Activated CD4-positive, alpha-beta memory T cell treated with anti-CD3 and anti-CD28 coated beads, Interleukin-2, amount 10 ng/mL, durations not matched to agents 7 days and 5 days (primary cell): ENCODE measurements around the gene PDLIM5. TPM values are rescaled to one million over a fixed set of nuclear protein-coding genes. Genes with fewer than 3 reads are reported as not detected.

Experiments used
- CTCF ChIA-PET: fragments of 350-600 bp; sonication (Branson Sonifier 250); formaldehyde crosslinking; loops from one replicate; lab custom pipeline; 2021; ENCODE audit warnings: antibody characterized with exemption, inconsistent platforms; lab: Charles Lee
- POLR2A ChIA-PET: fragments of 350-600 bp; sonication (Branson Sonifier 250); formaldehyde crosslinking; loops from one replicate; lab custom pipeline; 2021; ENCODE audit warnings: antibody characterized with exemption; lab: Charles Lee
- DNase-seq: peaks from one replicate; pipeline ENCODE4 v3.0.0-alpha.2; 2020
- H3K27ac Mint-ChIP-seq: one replicate; pipeline ENCODE4 v1.8.0; 2021; ENCODE audit warnings: mild to moderate bottlenecking, mixed read lengths
- H3K27me3 Mint-ChIP-seq: one replicate; pipeline ENCODE4 v1.8.0; 2021; ENCODE audit warnings: mixed read lengths
- H3K36me3 Mint-ChIP-seq: one replicate; pipeline ENCODE4 v1.8.0; 2021; ENCODE audit warnings: low read depth, mixed read lengths
- H3K4me1 Mint-ChIP-seq: one replicate; pipeline ENCODE4 v1.8.0; 2021; ENCODE audit warnings: mixed read lengths
- H3K4me3 Mint-ChIP-seq: one replicate; pipeline ENCODE4 v1.8.0; 2021; ENCODE audit warnings: mild to moderate bottlenecking, mixed read lengths
- H3K9me3 Mint-ChIP-seq: one replicate; pipeline ENCODE4 v1.8.0; 2021; ENCODE audit warnings: mixed read lengths
- total RNA-seq, 2 experiments: library from RNA; stranded (reverse); gene quantifications; one replicate each; pipeline ENCODE4 v1.2.3, GENCODE V29; 2021

Gene PDLIM5
- total RNA-seq, 2 experiments from 2014 or later, result 24.0 to 24.9 TPM

DNA sequence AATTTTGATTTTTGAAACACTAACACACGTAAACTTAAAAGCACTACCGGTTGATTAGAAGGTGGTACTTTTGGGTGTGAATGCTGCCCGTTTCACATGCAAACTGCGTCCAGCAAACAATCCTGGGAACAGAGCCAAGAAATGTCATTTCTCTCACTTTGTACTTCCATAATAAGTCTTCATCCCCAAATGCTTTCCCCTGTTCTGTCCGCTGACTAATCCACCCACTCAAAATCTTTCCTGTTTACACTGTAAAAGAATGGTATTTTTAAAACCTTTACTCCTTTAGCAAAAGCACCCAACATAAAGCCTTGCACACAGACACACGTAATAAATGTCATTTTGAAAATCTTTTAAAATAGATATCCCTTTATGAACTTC lies 39.1 kb upstream of the PDLIM5 start:
- no peak overlapping the region for H3K4me3 Mint-ChIP-seq
- no peaks in the 10 kb centered on the region for H3K4me1 Mint-ChIP-seq
- no peaks in the 10 kb centered on the region for H3K36me3 Mint-ChIP-seq
- H3K27me3 Mint-ChIP-seq, result peaks cover 14% of the 10 kb centered on the region
- CTCF ChIA-PET, result no interaction called here
- no peak overlapping the region for H3K27ac Mint-ChIP-seq
- DNase-seq, result no peak
- POLR2A ChIA-PET, result no interaction called here
- no peaks in the 10 kb centered on the region for H3K9me3 Mint-ChIP-seq

DNA sequence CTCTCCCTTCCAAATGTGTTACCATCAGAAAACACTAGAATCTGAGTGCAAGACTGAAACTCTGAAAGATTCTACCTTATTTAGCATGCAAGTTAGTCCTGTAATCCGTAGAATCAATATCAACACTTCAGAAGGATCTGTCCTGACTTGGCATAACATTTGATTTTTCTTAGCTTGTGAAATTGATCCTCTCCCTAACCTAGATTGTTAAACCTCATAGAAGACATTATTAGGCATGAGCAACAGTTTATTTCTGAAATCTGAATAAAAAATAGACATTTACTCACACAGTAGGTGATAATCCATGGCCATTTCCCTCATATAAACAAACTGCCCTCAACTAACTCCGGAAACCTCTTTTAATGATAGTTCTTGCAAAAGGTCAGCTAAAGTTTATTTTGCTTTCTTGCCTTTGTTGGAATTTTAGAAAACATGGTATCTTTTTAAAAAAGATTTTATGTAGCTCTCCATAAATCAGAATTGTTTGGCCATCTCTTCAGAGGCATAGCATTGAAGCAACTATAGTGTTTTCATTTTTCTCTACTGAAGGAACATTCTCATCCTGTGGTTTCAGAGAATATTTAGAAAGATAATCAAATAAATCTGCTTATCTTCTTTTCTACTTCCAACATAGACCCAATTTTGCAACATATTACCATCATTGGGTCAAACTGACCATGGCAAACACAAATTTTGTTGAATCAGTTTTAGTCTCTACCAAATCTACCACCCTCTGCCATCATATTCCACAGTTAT lies 38.5 kb upstream of the PDLIM5 start:
- POLR2A ChIA-PET, result interaction anchor here (1.8 kb wide), 1 partner anchor 39 kb away, joined by 4 read pairs; no protein-coding TSS in a partner anchor
- Mint-ChIP-seq H3K4me1 (no peaks in the 10 kb centered on the region), H3K9me3 (no peaks in the 10 kb centered on the region), H3K27ac (no peak overlapping the region), H3K27me3 (peaks cover 14% of the 10 kb centered on the region), H3K36me3 (no peaks in the 10 kb centered on the region), H3K4me3 (no peak overlapping the region)
- DNase-seq, result no peak
- CTCF ChIA-PET, result no interaction called here

DNA sequence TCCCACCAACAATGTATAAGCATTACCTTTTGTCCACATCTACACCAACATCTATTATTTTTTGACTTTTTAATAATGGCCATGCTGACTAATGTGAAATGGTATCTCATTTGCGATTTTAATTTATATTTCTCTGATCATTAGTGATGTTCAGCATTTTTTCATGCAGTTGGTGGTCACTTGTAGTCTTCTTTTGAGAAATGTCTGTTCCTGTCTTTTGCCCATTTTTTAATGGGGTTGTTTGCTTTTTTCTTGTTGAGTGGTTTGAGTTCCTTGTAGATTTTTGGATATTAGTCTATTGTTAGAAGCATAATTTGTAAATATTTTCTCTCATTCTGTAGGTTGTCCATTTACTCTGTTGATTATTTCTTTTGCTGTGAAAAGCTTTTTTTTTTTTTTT lies 36.8 kb upstream of the PDLIM5 start:
- DNase-seq, result no peak
- POLR2A ChIA-PET, result interaction anchor here (1.8 kb wide), 1 partner anchor 37 kb away, joined by 4 read pairs; no protein-coding TSS in a partner anchor
- Mint-ChIP-seq H3K4me3 (no peak overlapping the region), H3K9me3 (no peaks in the 10 kb centered on the region), H3K36me3 (no peaks in the 10 kb centered on the region), H3K27ac (no peak overlapping the region), H3K27me3 (peaks cover 12% of the 10 kb centered on the region), H3K4me1 (no peaks in the 10 kb centered on the region)
- CTCF ChIA-PET, result no interaction called here

DNA sequence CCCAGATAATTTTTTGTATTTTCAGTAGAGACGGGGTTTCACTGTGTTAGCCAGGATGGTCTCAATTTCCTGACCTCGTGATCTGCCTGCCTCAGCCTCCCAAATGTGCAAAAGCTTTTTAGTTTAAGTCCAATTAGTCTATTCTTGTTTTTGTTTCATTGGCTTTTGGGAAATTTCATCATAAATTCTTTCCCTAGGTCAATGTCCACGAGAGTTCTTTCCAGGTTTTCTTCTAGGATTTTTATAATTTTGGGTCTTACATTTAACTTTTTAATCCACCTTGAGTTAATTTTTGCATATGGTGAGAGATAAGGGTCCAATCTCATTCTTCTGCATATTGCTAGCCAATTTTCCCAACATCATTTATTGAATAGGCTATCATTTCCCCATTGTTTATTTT lies 36.3 kb upstream of the PDLIM5 start:
- H3K4me1 Mint-ChIP-seq, result no peaks in the 10 kb centered on the region
- DNase-seq, result no peak
- no peak overlapping the region for H3K27ac Mint-ChIP-seq
- POLR2A ChIA-PET, result interaction anchor here (0.6 kb wide), 1 partner anchor 165 kb away, joined by 4 read pairs; no protein-coding TSS in a partner anchor
- H3K4me3 Mint-ChIP-seq, result no peak overlapping the region
- H3K36me3 Mint-ChIP-seq, result no peaks in the 10 kb centered on the region
- H3K9me3 Mint-ChIP-seq, result no peaks in the 10 kb centered on the region
- peaks cover 12% of the 10 kb centered on the region for H3K27me3 Mint-ChIP-seq
- CTCF ChIA-PET, result interaction anchor here (0.9 kb wide), 1 partner anchor 8 kb away, joined by 3 read pairs; no protein-coding TSS in a partner anchor

DNA sequence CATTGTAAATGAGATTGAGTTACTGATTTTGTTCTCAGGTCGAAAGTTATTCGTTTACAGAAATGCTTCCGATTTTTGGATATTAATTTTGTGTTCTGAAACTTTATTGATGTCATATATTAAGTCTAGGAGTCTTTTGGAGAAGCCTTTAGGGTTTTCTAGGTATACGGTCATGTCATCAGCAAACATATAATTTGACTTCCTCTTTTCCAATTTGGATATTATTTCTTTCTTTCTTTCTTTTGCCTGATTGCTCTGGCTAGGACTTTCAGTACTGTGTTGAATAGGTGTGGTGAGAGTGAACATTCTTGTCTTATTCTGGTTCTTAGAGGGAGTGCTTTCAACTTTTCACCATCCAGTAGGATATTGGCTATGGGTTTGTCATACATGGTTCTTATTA lies 35.4 kb upstream of the PDLIM5 start:
- H3K27ac Mint-ChIP-seq, result no peak overlapping the region
- no peaks in the 10 kb centered on the region for H3K9me3 Mint-ChIP-seq
- H3K4me1 Mint-ChIP-seq, result no peaks in the 10 kb centered on the region
- ChIA-PET POLR2A (no interaction called here), CTCF (interaction anchor here (0.9 kb wide), 1 partner anchor 9 kb away, joined by 3 read pairs; no protein-coding TSS in a partner anchor)
- DNase-seq, result no peak
- peaks cover 12% of the 10 kb centered on the region for H3K27me3 Mint-ChIP-seq
- no peak overlapping the region for H3K4me3 Mint-ChIP-seq
- H3K36me3 Mint-ChIP-seq, result no peaks in the 10 kb centered on the region

DNA sequence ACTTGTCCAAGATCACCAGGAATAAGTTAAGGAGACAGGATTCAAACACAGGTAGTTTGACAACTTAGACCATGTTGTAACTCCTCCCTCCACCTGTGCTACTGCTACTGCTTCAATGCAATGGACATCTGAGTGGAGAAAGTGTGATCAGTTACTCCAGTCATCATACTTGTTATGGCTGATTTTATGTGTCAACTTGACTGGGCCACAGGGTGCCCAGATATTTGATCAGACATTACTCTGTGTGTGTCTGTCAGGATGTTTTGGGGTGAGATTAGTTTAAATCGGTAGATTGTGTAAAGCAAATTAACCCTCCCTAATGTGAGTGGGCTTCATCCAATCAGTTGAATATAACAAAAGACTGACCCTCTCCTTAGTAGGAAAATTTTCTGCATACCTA lies 34.8 kb upstream of the PDLIM5 start:
- peaks cover 12% of the 10 kb centered on the region for H3K27me3 Mint-ChIP-seq
- no peaks in the 10 kb centered on the region for H3K4me1 Mint-ChIP-seq
- CTCF ChIA-PET, result no interaction called here
- H3K9me3 Mint-ChIP-seq, result no peaks in the 10 kb centered on the region
- POLR2A ChIA-PET, result no interaction called here
- no peaks in the 10 kb centered on the region for H3K36me3 Mint-ChIP-seq
- H3K27ac Mint-ChIP-seq, result no peak overlapping the region
- no peak for DNase-seq
- no peak overlapping the region for H3K4me3 Mint-ChIP-seq

DNA sequence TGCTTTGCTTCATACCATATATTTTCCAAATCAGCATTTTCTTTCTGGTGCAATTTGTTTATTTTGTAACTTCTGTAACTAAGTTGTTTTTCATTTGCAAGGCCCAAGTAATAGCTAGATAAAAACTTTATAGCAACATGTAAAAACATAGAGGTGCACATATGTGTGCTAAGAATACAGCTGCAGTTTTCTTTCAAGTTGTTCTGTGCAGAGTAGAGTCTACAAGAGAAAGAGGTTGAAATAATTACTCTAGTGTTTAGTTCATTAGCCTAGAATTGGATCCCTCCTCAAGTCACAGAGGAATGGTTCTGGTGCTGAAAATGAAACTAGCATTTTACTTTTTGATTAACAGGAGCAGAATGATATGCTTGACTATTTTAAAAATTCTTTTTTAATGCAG lies 32.2 kb upstream of the PDLIM5 start:
- Mint-ChIP-seq H3K9me3 (no peaks in the 10 kb centered on the region), H3K27ac (no peak overlapping the region), H3K27me3 (peaks cover 21% of the 10 kb centered on the region), H3K4me1 (no peaks in the 10 kb centered on the region), H3K36me3 (no peaks in the 10 kb centered on the region), H3K4me3 (no peak overlapping the region)
- POLR2A ChIA-PET, result no interaction called here
- CTCF ChIA-PET, result no interaction called here
- DNase-seq, result no peak

DNA sequence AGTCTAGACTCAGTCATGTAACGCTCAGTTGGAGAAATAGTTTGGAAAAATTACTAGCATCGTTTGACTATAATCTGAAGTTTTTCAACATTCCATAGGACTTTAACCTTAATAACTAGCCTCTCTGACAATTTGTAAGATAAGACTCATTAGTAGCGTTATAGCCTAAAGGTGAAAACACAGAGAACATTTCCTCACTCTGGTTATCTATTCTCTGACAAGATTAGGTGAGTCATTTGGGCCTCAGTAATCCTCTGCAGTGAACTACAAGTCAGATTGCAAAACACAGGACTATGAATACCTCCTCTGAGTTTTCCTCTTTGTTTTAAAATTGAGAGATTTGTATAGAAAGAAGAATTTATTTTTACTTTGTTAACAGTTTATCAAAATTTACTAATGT lies 31.8 kb upstream of the PDLIM5 start:
- ChIA-PET POLR2A (no interaction called here), CTCF (no interaction called here)
- peaks cover 21% of the 10 kb centered on the region for H3K27me3 Mint-ChIP-seq

DNA sequence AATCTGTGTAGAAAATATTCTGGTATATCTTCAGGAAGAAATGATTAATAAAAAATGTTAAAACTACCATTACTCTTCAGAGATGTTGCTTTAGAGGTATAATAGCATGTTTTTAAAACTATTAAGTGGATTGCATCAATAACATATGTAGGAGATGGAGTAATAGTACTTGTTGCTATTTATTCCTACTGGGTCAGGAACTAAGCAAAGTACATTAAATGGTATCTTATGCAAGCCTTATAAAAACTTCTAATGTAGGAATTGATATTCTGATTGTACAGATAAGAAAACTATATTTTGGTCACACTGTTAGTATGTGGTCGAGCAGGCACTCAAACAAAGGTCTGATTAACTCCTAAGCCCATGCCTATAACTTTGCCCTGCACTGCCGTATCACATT lies 31.4 kb upstream of the PDLIM5 start:
- no peaks in the 10 kb centered on the region for H3K4me1 Mint-ChIP-seq
- no peak overlapping the region for H3K27ac Mint-ChIP-seq
- peaks cover under 1% of the 10 kb centered on the region for H3K9me3 Mint-ChIP-seq
- ChIA-PET CTCF (no interaction called here), POLR2A (no interaction called here)
- DNase-seq, result no peak
- H3K27me3 Mint-ChIP-seq, result peaks cover 21% of the 10 kb centered on the region
- no peak overlapping the region for H3K4me3 Mint-ChIP-seq
- no peaks in the 10 kb centered on the region for H3K36me3 Mint-ChIP-seq

More for the DNA sequence above, 31.8 kb upstream of the PDLIM5 start:
- Mint-ChIP-seq H3K4me3 (no peak overlapping the region), H3K36me3 (no peaks in the 10 kb centered on the region), H3K4me1 (no peaks in the 10 kb centered on the region), H3K9me3 (no peaks in the 10 kb centered on the region), H3K27ac (no peak overlapping the region)
- DNase-seq, result no peak

DNA sequence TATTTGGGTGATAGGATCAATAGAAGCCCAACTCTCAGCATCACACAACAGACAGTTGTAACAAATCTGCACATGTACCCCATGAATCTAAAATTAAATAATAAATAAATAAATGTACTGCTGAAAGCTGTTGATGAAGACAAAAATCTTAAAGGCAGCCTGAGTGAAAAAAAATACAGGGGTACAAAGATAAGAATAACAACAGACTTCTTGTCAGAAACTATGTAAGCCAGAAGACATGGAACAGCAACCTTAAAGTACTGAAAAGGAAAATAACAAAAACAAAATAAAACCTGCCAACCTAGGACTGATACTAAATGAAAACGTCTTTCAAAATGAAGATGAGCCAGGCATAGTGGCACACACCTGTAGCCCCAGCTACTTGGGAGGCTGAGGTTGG lies 25.0 kb upstream of the PDLIM5 start:
- POLR2A ChIA-PET, result no interaction called here
- peaks cover 19% of the 10 kb centered on the region for H3K27me3 Mint-ChIP-seq
- H3K4me3 Mint-ChIP-seq, result no peak overlapping the region
- H3K4me1 Mint-ChIP-seq, result no peaks in the 10 kb centered on the region
- DNase-seq, result no peak
- H3K27ac Mint-ChIP-seq, result no peak overlapping the region
- CTCF ChIA-PET, result no interaction called here
- H3K9me3 Mint-ChIP-seq, result peaks cover 10% of the 10 kb centered on the region
- no peaks in the 10 kb centered on the region for H3K36me3 Mint-ChIP-seq

DNA sequence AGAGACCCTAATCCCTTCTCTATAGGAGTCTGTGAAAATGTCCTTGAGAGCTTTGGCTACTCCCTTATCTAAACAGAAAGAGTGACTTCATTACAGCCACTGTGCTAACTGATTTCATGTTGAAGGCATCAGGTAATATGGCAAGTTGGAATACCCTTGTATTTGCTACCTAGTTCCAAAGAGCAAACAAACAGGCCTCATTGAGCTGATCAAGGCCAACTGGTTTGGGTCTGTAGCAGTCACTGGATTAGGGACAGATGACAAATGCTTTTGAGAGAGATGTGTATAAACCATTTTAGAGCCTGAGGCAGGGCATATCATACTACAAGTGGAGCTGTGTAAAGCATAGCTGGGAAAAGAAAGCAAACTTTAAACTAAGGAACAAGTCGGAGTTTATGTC lies 22.9 kb upstream of the PDLIM5 start:
- CTCF ChIA-PET, result interaction anchor here (1.2 kb wide), 1 partner anchor 24 kb away, joined by 3 read pairs; no protein-coding TSS in a partner anchor
- POLR2A ChIA-PET, result no interaction called here
- Mint-ChIP-seq H3K4me1 (no peaks in the 10 kb centered on the region), H3K27ac (no peak overlapping the region), H3K4me3 (no peak overlapping the region), H3K9me3 (peaks cover 10% of the 10 kb centered on the region), H3K27me3 (peaks cover 7% of the 10 kb centered on the region), H3K36me3 (no peaks in the 10 kb centered on the region)
- no peak for DNase-seq

DNA sequence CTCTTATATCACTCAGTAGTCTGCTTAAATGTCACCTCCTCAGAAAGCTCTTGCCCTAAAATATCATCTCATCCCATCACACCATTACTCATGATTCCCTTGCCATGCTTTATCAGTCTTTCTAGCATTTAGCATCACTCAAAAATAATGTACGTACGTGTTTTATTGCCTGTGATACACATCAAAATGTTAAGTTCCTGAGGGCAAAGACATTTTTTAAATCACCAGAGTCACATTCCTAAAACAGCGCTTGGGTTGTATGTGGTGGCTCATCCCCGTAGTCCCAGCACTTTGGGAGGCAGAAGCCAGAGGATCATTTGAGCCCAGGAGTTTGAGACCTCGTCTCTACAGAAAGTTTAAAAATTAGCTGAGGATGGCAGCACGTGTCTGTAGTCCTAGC lies 21.3 kb upstream of the PDLIM5 start:
- CTCF ChIA-PET, result interaction anchor here (0.7 to 1.1 kb wide), 2 partner anchors 24 to 154 kb away, joined by 3 read pairs; no protein-coding TSS in a partner anchor

DNA sequence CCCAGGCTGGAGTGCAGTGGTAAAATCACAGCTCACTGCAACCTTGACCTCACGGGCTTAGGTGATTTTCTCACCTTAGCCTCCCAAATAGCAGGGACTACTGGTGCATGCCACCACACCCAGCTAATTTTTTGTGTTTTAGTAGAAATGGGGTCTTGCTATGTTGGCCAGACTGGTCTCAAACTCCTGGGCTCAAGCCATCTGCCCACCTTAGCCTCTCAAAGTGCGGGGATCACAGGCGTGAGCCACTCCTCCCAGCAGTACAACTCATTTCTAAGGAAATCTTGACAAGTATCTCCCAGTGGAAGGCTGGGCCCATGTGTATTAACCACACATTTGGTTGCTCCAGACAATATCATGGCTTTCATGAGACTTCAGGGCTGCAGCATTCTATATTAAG lies 20.4 kb upstream of the PDLIM5 start:
- Mint-ChIP-seq H3K36me3 (no peaks in the 10 kb centered on the region), H3K27ac (no peak overlapping the region), H3K4me1 (no peaks in the 10 kb centered on the region), H3K9me3 (peaks cover 7% of the 10 kb centered on the region), H3K4me3 (no peak overlapping the region), H3K27me3 (peaks cover 7% of the 10 kb centered on the region)
- POLR2A ChIA-PET, result no interaction called here
- DNase-seq, result no peak
- CTCF ChIA-PET, result no interaction called here

More for the DNA sequence above, 21.3 kb upstream of the PDLIM5 start:
- Mint-ChIP-seq H3K9me3 (peaks cover 8% of the 10 kb centered on the region), H3K4me3 (no peak overlapping the region), H3K27me3 (peaks cover 7% of the 10 kb centered on the region), H3K4me1 (no peaks in the 10 kb centered on the region), H3K27ac (no peak overlapping the region), H3K36me3 (no peaks in the 10 kb centered on the region)
- no peak for DNase-seq
- POLR2A ChIA-PET, result no interaction called here

DNA sequence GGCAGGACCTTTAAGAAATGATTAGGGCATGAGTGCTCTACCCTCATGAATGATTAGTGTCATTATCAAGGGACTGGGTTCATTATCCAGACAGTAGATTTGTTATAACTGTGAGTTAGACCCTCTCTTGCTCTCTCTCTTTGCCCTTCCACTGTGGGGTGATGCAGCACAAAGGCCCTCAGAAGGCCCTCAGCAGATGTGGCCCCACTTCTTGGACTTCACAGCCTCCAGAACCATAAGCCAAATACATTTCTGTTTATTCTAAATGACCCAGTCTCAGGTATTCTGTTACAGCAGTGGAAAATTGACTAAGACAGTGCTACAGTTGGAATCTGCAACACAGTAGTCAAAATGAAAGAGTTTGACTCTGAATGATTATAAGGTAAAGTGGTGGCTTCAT lies 17.2 kb upstream of the PDLIM5 start:
- H3K4me1 Mint-ChIP-seq, result no peaks in the 10 kb centered on the region
- peaks cover 7% of the 10 kb centered on the region for H3K27me3 Mint-ChIP-seq
- no peaks in the 10 kb centered on the region for H3K9me3 Mint-ChIP-seq
- no peak overlapping the region for H3K4me3 Mint-ChIP-seq
- CTCF ChIA-PET, result no interaction called here
- H3K36me3 Mint-ChIP-seq, result no peaks in the 10 kb centered on the region
- POLR2A ChIA-PET, result no interaction called here
- no peak for DNase-seq
- H3K27ac Mint-ChIP-seq, result no peak overlapping the region
